ENCODE results near the gene ENGASE. TPM values are rescaled to one million over a fixed set of nuclear protein-coding genes. Genes with fewer than 3 reads are reported as not detected.
"Not testable (repeated sequence)": the region's sequence is repeated elsewhere in the genome, so short reads cannot be mapped to it uniquely, and the experiment has no call there.

The ENGASE gene
- total RNA-seq, 3 donors from 2014 or later, result 27.4 to 35.0 (median 31.5) TPM

- no peaks in the 10 kb centered on the region for H3K36me3 ChIP-seq
- H3K27ac ChIP-seq, result no peak overlapping the region
- no peak overlapping the region for H3K4me3 ChIP-seq
- no peak for DNase-seq (ENCODE audit: low spot score in 2 of 2)
- H3K4me1 ChIP-seq, result no peaks in the 10 kb centered on the region
- H3K27me3 ChIP-seq, result no peaks in the 10 kb centered on the region
- intact Hi-C loops (cut with DNase I; ENCODE audit: low total_unique reads), result no loop called here
- TF ChIP-seq POLR2A (IDR thresholded peaks at IDR 0.05) (no peak), POLR2AphosphoS5 (IDR thresholded peaks at IDR 0.05) (no peak), CTCF (IDR thresholded peaks at IDR 0.05) (no peak)
- no peaks in the 10 kb centered on the region for H3K9me3 ChIP-seq
These were observed 2.1 kb upstream of the ENGASE start for GRCh38 chr17:79072544-79072943.

GRCh38 chr17:79073016-79073705 lies 1.5 kb upstream of the ENGASE start:
- TF ChIP-seq POLR2A (IDR thresholded peaks at IDR 0.05) (no peak), CTCF (IDR thresholded peaks at IDR 0.05) (no peak), POLR2AphosphoS5 (IDR thresholded peaks at IDR 0.05) (no peak)
- no peaks in the 10 kb centered on the region for H3K9me3 ChIP-seq
- H3K27me3 ChIP-seq, result no peaks in the 10 kb centered on the region
- no peak for DNase-seq (ENCODE audit: low spot score in 2 of 2)
- H3K4me3 ChIP-seq, result no peak overlapping the region
- no peaks in the 10 kb centered on the region for H3K36me3 ChIP-seq
- intact Hi-C loops (cut with DNase I; ENCODE audit: low total_unique reads), result no loop called here
- no peak overlapping the region for H3K27ac ChIP-seq
- no peaks in the 10 kb centered on the region for H3K4me1 ChIP-seq

- DNase-seq (ENCODE audit: low spot score in 2 of 2), result no peak
- TF ChIP-seq POLR2AphosphoS5 (IDR thresholded peaks at IDR 0.05) (no peak), POLR2A (IDR thresholded peaks at IDR 0.05) (no peak), CTCF (IDR thresholded peaks at IDR 0.05) (no peak)
- Histone ChIP-seq H3K27ac (no peak overlapping the region), H3K36me3 (no peaks in the 10 kb centered on the region), H3K27me3 (no peaks in the 10 kb centered on the region), H3K9me3 (no peaks in the 10 kb centered on the region), H3K4me1 (no peaks in the 10 kb centered on the region), H3K4me3 (no peak overlapping the region)
- intact Hi-C loops (cut with DNase I; ENCODE audit: low total_unique reads), result no loop called here
These were observed 927 bp upstream of the ENGASE start for GRCh38 chr17:79073706-79074088.

GRCh38 chr17:79074121-79074648 lies 439 bp upstream of the ENGASE start:
- H3K27me3 ChIP-seq; H3K36me3 ChIP-seq; H3K4me1 ChIP-seq; H3K9me3 ChIP-seq; intact Hi-C loops (cut with DNase I; ENCODE audit: low total_unique reads); DNase-seq (ENCODE audit: low spot score in 2 of 2): not testable (repeated sequence)
- Histone ChIP-seq H3K27ac (peak overlapping the region; percentile 85 to 90), H3K4me3 (peak overlapping the region; percentile 82 to 98 (median 95))

GRCh38 chr17:79075446-79075750 lies 774 bp downstream of the ENGASE start:
- intact Hi-C loops (cut with DNase I; ENCODE audit: low total_unique reads), result no loop called here
- H3K4me3 ChIP-seq, result peak overlapping the region; percentile 82 to 98 (median 95)
- H3K27ac ChIP-seq, result peak overlapping the region; percentile 85 to 90
- TF ChIP-seq POLR2A (IDR thresholded peaks at IDR 0.05), result no peak
- no peak for TF ChIP-seq POLR2AphosphoS5 (IDR thresholded peaks at IDR 0.05)
- no peak for TF ChIP-seq CTCF (IDR thresholded peaks at IDR 0.05)
- DNase-seq (ENCODE audit: low spot score in 2 of 2), result no peak
- no peaks in the 10 kb centered on the region for H3K9me3 ChIP-seq
- no peaks in the 10 kb centered on the region for H3K4me1 ChIP-seq
- H3K27me3 ChIP-seq, result no peaks in the 10 kb centered on the region
- H3K36me3 ChIP-seq, result no peaks in the 10 kb centered on the region
